Measurements from ENCODE around the gene ERC1.

DNA sequence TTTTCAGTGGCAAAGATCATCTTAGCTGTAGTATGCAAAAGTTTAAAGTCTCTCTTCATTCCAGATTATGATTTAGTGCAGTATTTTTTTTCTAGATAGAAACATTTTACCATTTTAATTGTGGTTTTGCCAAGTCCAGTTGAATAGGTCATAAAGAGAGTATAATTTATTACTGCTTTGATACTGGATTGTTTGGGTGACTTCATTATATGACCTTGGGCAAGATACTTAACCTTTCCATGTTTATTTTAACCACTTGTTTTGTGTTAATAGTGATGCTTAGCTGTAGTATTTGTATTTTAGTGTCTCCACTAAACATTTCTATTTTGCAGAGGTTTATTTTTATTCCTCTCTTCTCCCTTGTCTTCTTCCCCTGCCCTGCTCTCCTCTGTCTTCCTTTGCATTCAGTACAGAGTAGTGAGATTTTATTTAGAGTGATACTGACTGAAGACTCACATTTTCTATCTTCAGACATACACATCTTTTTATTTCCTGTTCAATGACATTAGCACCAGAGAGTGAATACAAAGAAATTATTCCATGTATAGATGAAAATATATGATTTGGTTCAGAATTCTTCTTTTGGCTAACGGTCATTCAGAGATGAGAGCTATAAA lies 215.2 kb downstream of the ERC1 start:
- TF ChIP-seq, protein P1, sequence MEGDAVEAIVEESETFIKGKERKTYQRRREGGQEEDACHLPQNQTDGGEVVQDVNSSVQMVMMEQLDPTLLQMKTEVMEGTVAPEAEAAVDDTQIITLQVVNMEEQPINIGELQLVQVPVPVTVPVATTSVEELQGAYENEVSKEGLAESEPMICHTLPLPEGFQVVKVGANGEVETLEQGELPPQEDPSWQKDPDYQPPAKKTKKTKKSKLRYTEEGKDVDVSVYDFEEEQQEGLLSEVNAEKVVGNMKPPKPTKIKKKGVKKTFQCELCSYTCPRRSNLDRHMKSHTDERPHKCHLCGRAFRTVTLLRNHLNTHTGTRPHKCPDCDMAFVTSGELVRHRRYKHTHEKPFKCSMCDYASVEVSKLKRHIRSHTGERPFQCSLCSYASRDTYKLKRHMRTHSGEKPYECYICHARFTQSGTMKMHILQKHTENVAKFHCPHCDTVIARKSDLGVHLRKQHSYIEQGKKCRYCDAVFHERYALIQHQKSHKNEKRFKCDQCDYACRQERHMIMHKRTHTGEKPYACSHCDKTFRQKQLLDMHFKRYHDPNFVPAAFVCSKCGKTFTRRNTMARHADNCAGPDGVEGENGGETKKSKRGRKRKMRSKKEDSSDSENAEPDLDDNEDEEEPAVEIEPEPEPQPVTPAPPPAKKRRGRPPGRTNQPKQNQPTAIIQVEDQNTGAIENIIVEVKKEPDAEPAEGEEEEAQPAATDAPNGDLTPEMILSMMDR (IDR thresholded peaks at IDR 0.05), result no peak
- TF ChIP-seq POLR2A (IDR thresholded peaks at IDR 0.05; ENCODE audit: low read depth) (no peak), POLR2AphosphoS5 (IDR thresholded peaks at IDR 0.05) (no peak), EP300 (IDR thresholded peaks at IDR 0.05) (no peak)

All from esophagus muscularis mucosa (tissue), 4 donors.